Medulla oblongata (tissue), 1 donor: ENCODE data around the gene OPN1SW.
A peak's percentile ranks its signal among the peaks of the same experiment; 100 is the strongest.

Experiments
- DNase-seq: peaks from one replicate; pipeline ENCODE4 v3.0.0-alpha.2; 2015; ENCODE audit errors: extremely low spot score

OPN1SW gene

GRCh38 chr7:128793181-128793547 lies 17.6 kb upstream of the OPN1SW start:
- no peak for DNase-seq

- DNase-seq: peak; percentile 57
Measured at GRCh38 chr7:128792471-128793180, 17.0 kb upstream of the OPN1SW start.

GRCh38 chr7:128791972-128792327 lies 16.4 kb upstream of the OPN1SW start:
- DNase-seq: no peak

GRCh38 chr7:128791121-128791971 lies 15.8 kb upstream of the OPN1SW start, which contains the start of gene CCDC136:
CCDC136 (plus strand) TSS chr7:128791968; CDS start chr7:128792412, 444 bp downstream.
- peak; percentile 51 for DNase-seq

GRCh38 chr7:128790315-128791041 lies 14.9 kb upstream of the OPN1SW start:
- no peak for DNase-seq

DNA sequence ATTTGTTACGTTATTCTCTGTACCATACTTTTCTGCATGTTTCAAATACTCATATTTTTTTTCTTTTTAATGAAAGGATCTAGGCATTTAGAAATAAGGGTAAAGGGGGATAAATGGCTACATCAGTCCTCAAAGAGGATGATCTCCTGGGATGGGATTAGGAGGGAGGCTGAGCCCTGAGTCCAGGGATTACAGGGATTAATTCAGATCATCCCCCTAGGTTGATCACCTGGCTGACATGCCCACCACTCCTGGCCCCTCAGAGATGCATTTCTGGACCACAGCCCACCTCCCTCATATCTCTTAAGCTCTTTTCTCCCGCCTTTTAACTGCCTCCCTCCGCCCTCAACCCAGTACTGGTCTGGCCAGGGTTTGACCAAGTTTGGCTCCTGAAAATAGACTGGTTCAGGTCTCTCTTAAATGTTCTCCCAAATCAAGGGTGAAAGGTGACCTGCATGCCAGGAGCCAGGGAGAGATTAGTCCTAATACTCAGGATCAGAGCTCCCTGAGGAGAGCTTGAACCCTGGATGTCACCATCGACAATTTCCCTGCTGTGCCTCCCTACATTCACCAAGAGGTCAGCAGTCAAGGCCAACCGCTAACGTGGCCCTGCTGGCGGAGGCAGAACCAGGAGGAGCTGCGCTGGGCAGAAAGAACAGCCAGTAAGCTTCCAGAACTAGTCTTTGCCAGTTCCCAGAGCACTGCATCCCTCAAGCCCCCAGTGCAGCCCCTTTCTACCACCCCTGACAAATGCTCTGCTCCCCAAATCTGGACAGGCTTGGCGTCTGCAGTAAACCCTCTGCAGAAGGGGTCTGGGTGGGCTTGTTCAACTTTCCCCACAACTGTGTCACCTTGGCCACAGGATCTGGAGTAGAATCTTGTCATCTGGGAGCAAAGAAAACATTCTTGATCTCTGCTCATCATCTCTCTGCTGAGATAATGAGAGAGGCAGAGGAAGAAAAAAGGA lies 13.1 kb upstream of the OPN1SW start:
- no peak for DNase-seq

- no peak for DNase-seq
Measured at GRCh38 chr7:128785738-128786137, 10.1 kb upstream of the OPN1SW start.

- DNase-seq: peak; percentile 58
Measured at GRCh38 chr7:128783143-128783861, 7.7 kb upstream of the OPN1SW start.

- DNase-seq: no peak
Measured at GRCh38 chr7:128781851-128782250, 6.3 kb upstream of the OPN1SW start.

DNA sequence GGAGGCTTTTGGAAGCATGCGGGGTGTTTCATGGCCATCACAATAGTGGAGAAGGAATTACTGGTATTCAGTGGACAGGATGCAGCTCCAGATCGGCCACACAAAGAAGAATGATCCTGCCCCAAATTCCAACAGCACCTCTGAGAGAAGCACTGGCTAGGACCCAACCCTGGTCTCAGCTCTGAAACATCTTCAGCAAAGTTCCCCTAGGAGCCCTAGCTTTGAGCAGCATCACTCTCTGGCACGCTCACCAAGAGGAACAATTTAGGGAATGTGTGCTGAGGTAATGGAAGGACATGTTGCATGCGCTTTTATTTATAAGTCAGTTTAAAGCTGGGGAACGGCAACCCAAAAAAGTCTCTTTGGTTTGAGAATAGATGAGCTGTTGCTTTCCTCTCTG lies 5.5 kb upstream of the OPN1SW start:
- DNase-seq: no peak

- no peak for DNase-seq
Measured at GRCh38 chr7:128778946-128779345, 3.4 kb upstream of the OPN1SW start.

DNA sequence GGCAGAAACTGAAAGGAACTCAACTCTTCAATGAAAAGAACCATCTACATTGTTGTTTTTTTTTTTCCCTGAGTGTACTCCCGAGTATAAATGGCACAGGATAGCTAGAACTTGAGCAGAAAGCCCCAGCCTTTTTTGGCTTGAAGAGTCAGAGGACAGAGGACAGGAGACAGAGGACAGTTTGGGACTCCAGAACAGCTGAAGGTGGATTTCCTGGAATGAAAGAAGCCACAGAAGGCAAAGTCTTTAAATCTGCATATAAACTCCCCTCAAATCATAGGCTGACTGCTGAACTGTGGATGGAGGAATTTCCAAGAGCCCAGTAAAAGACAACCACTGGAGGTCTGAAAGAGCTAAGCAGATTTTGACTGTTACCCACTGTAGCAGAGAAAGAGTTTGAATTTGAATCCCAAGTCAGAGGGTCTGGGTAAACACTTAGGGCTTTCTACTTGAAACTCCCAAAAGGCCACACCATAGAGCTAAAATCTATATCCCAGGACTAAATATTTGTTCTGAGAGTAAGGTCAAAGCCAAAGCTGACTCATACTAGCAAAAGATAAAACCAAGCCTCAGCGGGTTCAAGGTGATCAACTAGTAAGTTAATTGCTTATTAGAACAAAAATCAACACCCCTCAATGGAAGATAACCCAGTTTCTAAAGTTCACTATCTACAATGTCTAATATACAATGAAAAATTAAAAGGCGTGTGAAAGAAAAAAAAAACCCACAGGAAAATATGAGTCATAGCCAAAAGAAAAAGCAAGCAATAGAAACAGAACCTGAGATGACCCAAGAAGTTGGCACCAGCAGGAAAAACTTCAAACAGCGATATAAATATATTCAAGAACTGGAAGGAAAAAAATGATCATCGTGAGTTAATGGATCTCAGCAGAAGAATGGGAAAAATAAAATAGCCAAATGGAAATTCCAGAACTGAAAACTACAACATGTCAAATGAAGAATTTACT lies 1.8 kb upstream of the OPN1SW start:
- no peak for DNase-seq

GRCh38 chr7:128774921-128775320 lies 673 bp downstream of the OPN1SW start:
- DNase-seq: no peak

DNA sequence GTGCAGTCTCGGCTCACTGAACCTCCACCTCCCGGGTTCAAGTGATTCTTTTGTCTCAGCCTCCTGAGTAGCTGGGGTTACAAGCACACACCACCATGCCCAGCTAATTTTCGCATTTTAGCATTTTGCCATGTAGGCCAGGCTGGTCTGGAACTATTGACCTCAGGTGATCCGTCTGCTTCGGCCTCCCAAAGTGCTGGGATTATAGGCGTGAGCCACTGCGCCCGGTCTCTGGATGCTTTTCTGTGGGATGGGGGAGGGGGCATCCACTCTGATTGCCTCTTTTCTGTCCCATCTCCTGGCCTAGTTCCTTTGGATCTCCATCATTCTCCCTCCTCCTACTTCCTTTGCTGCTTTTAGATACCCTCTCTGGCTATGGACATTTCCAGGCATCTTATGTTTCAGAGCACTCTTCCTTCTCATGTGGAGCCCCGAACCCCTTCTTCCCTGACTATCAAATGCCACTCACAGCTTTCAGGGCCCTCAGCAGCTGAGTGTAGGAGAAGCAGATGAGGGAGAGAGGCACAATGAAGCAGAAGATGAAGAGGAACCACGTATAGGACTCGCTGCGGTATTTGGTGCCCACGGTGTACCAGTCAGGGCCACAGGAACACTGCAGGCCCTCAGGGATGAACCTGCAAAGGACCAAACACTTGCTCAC lies 1.4 kb downstream of the OPN1SW start:
- DNase-seq: no peak

DNA sequence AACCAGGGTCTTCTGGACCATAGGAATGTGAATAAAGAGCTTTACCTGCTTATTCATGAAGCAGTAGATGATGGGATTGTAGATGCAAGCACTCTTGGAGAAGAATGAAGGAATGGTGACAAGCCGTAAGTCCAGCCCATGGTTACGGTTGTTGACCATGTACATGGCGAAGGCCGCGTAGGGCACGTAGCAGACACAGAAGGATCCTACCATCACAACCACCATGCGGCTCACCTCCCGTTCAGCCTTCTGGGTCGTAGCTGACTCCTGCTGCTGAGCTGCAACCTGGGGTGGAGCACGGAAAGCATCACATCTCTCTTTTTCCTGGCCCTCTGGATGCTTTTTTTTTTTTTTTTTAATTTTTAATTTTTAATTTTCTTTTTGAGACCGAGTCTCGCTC lies 2.0 kb downstream of the OPN1SW start:
- DNase-seq: no peak

DNA sequence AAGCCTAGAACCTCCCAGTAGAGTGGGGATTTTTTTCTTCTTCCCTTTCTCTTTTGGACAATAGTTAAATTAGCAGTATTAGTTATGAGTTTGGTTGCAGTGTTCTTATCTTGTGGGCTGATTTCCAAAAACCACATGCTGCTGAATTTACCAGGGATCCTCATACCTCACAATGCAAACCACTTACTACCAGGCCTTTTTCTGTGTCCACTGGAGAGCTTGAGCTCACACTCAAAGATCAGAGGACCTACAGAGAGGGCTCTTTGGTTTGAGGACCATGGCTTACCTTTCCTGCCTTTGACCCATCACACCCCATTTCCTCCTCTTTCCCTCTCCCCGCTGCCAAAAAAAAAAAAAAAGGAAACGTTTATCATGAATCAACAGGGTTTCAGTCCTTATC lies 5.4 kb downstream of the OPN1SW start:
- no peak for DNase-seq

GRCh38 chr7:128767475-128768110 lies 8.0 kb downstream of the OPN1SW start:
- DNase-seq: no peak

GRCh38 chr7:128763541-128763940 lies 12.1 kb downstream of the OPN1SW start:
- no peak for DNase-seq
